Fibroblast of the aortic adventitia (primary cell): ENCODE measurements around the gene ELMO1. TPM values are rescaled to one million over a fixed set of nuclear protein-coding genes. Genes with fewer than 3 reads are reported as not detected.

Source experiments
- DNase-seq: peaks from one replicate; pipeline ENCODE4 v3.0.0-alpha.2; 2010; ENCODE audit warnings: low read depth
- H3K4me3 ChIP-seq: 2 replicates; pipeline ENCODE4 v1.5.1; 2011; ENCODE audit warnings: low read depth, mild to moderate bottlenecking, control low read depth, low read length, moderate library complexity
- CTCF ChIP-seq: IDR thresholded peaks from 2 replicates; pipeline ENCODE4 v1.5.1; 2011; ENCODE audit warnings: mild to moderate bottlenecking, low read length, control low read depth, inconsistent platforms; ENCODE audit not compliant: insufficient read depth
- total RNA-seq: library from RNA; depleted of rRNA; stranded (reverse); fragments of >200 nt; gene quantifications from 2 replicates; pipeline ENCODE4 v1.2.3, GENCODE V29; 2012; ENCODE audit warnings: low replicate concordance

ELMO1 gene
- total RNA-seq, 1 donor = 1.3 TPM

- no peak for TF ChIP-seq CTCF
- no peak overlapping the region for H3K4me3 ChIP-seq
- no peak for DNase-seq
Measured at GRCh38 chr7:36863901-36864701, 584.6 kb downstream of the ELMO1 start.

- TF ChIP-seq CTCF = no peak
- DNase-seq = no peak
- no peak overlapping the region for H3K4me3 ChIP-seq
Measured at GRCh38 chr7:36862771-36863261, 585.8 kb downstream of the ELMO1 start.

- no peak overlapping the region for H3K4me3 ChIP-seq
- no peak for TF ChIP-seq CTCF
- DNase-seq = no peak
Measured at GRCh38 chr7:36861656-36862055, 587.0 kb downstream of the ELMO1 start.

- no peak overlapping the region for H3K4me3 ChIP-seq
- no peak for TF ChIP-seq CTCF
- DNase-seq = no peak
Measured at GRCh38 chr7:36860681-36861080, 588.0 kb downstream of the ELMO1 start.

GRCh38 chr7:36855330-36855729, 593.3 kb downstream of the ELMO1 start:
- no peak for DNase-seq
- H3K4me3 ChIP-seq = no peak overlapping the region
- no peak for TF ChIP-seq CTCF

- DNase-seq = no peak
- H3K4me3 ChIP-seq = no peak overlapping the region
- no peak for TF ChIP-seq CTCF
Measured at GRCh38 chr7:36854652-36855051, 594.0 kb downstream of the ELMO1 start.
